Kidney (tissue), 14 donors: ENCODE measurements around the gene GPC5. TPM values are rescaled to one million over a fixed set of nuclear protein-coding genes. Genes with fewer than 3 reads are reported as not detected.

Source experiments
- DNase-seq, 5 donors: peaks; one replicate each; pipeline ENCODE4 v3.0.0-alpha.2; 2013 to 2020
- FAIRE-seq: peaks from 2 replicates; lab custom pipeline; 2012; peaks lifted over from hg19 to GRCh38; lab: Jason Lieb, UNC
- H3K27ac ChIP-seq, 2 donors: one replicate each; pipeline ENCODE4 v1.7.0; 2013; ENCODE audit warnings: low read depth in 2 of 2, low read length in 2 of 2, inconsistent platforms in 1 of 2
- H3K27me3 ChIP-seq: one replicate; pipeline ENCODE4 v1.7.1; 2013; ENCODE audit warnings: low read length, inconsistent platforms; ENCODE audit not compliant: control insufficient read depth, insufficient read depth
- H3K36me3 ChIP-seq, 3 donors: one replicate each; pipeline versions ENCODE4 v1.7.0 to v1.7.1; 2013; ENCODE audit warnings: low read length in 3 of 3, control low read depth in 1 of 3, inconsistent platforms in 1 of 3; ENCODE audit not compliant: insufficient read depth in 3 of 3, control insufficient read depth in 2 of 3
- H3K4me1 ChIP-seq, 3 donors: one replicate each; pipeline versions ENCODE4 v1.7.0 to v1.7.1; 2013; ENCODE audit warnings: low read length in 3 of 3, inconsistent platforms in 1 of 3, low read depth in 1 of 3; ENCODE audit not compliant: control insufficient read depth in 2 of 3, insufficient read depth in 2 of 3
- H3K4me3 ChIP-seq, 3 donors: one replicate each; pipeline versions ENCODE4 v1.7.0 to v1.8.1; 2013; ENCODE audit warnings: low read length in 3 of 3, control low read depth in 1 of 3, inconsistent platforms in 1 of 3
- H3K9ac ChIP-seq, 3 donors: one replicate each; pipeline versions ENCODE4 v1.7.0 to v1.7.1; 2013; ENCODE audit warnings: low read length in 3 of 3, control low read depth in 1 of 3, inconsistent platforms in 1 of 3
- H3K9me3 ChIP-seq, 3 donors: one replicate each; pipeline versions ENCODE4 v1.7.0 to v1.7.1; 2013; ENCODE audit warnings: low read length in 3 of 3, control low read depth in 1 of 3, inconsistent platforms in 1 of 3; ENCODE audit not compliant: control insufficient read depth in 2 of 3, insufficient read depth in 1 of 3
- intact Hi-C: fragments of 100-400 bp; cut with DNase I; formaldehyde crosslinking; loops from one replicate; pipeline ENCODE4 v1.11.1; 2022
- polyA plus RNA-seq: library from polyadenylated mRNA; stranded (reverse); fragments of 350-450 nt; fragmentation: Illumina TruSeq; extraction: RNeasy Lipid Tissue Mini Kit (QIAGEN cat#74804); gene quantifications from one replicate; pipeline ENCODE4 v1.2.3, GENCODE V29; 2014; ENCODE audit warnings: low read depth, low replicate concordance; ENCODE audit not compliant: insufficient read depth
- total RNA-seq: library from RNA; stranded (reverse); fragmentation: NEBNext Ultra II Directional; extraction: Animal tissue kit (Norgen Biotek cat#: 25700); gene quantifications from one replicate; pipeline ENCODE4 v1.2.1, GENCODE V29; 2021
- TF ChIP-seq, protein P1 (sequence below): IDR thresholded peaks from 3 replicates; pipeline ENCODE4 v1.5.1; 2012; ENCODE audit warnings: mild to moderate bottlenecking, moderate library complexity, borderline replicate concordance; ENCODE audit not compliant: insufficient read depth; ENCODE audit errors: extremely low read depth
- donor health status: control.
- donor health status: control.
- donor health status: control.
- donor health status: control.
- donor health status: control.
- donor health status: DM: yes; HTN: yes; CAD: no.
- donor health status: Normal renal cell carcinoma (clear cell type).

Gene GPC5
- total and polyA plus RNA-seq, 2 donors from 2014 or later, result 0.47 to 6.8 TPM

DNA sequence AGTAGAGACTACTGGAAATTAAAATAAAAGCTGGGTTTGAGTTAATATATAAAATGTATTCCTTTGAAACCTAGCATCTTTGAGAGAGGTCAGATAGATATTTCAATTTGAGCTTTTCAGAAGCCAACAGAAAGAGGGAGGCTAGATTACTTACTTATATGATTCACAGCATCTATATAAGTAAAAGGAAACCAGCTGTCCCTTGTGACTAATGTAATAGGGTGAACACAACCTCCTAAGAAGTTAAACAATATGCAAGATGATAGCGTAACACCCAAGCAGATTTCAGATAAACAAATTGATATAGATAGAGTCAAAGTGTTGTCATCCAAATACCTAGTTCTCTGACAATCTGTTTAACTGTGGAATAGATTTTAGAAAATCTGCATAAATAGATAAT lies 1434.7 kb downstream of the GPC5 start:
- no peaks in the 10 kb centered on the region for H3K4me1 ChIP-seq
- no peak overlapping the region for H3K4me3 ChIP-seq
- H3K27me3 ChIP-seq, result no peaks in the 10 kb centered on the region
- no peaks in the 10 kb centered on the region for H3K36me3 ChIP-seq
- no peak for FAIRE-seq
- intact Hi-C loops, result no loop called here
- peak in 1 of 5 donors; percentile 29 for DNase-seq
- H3K9me3 ChIP-seq, result no peaks in the 10 kb centered on the region
- no peak overlapping the region for H3K27ac ChIP-seq
- TF ChIP-seq, protein P1, sequence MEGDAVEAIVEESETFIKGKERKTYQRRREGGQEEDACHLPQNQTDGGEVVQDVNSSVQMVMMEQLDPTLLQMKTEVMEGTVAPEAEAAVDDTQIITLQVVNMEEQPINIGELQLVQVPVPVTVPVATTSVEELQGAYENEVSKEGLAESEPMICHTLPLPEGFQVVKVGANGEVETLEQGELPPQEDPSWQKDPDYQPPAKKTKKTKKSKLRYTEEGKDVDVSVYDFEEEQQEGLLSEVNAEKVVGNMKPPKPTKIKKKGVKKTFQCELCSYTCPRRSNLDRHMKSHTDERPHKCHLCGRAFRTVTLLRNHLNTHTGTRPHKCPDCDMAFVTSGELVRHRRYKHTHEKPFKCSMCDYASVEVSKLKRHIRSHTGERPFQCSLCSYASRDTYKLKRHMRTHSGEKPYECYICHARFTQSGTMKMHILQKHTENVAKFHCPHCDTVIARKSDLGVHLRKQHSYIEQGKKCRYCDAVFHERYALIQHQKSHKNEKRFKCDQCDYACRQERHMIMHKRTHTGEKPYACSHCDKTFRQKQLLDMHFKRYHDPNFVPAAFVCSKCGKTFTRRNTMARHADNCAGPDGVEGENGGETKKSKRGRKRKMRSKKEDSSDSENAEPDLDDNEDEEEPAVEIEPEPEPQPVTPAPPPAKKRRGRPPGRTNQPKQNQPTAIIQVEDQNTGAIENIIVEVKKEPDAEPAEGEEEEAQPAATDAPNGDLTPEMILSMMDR, result no peak
- no peak overlapping the region for H3K9ac ChIP-seq

GRCh38 chr13:92836171-92836570 lies 1437.8 kb downstream of the GPC5 start:
- intact Hi-C loops, result no loop called here
- peak; percentile 70 for FAIRE-seq
- Histone ChIP-seq H3K27ac (no peak overlapping the region), H3K9me3 (peaks cover 0 to 5% (median 0%) of the 10 kb centered on the region in 3 donors), H3K4me3 (no peak overlapping the region), H3K27me3 (no peaks in the 10 kb centered on the region), H3K9ac (no peak overlapping the region), H3K36me3 (no peaks in the 10 kb centered on the region), H3K4me1 (no peaks in the 10 kb centered on the region)
- no peak for DNase-seq
- TF ChIP-seq, protein P1, result no peak

DNA sequence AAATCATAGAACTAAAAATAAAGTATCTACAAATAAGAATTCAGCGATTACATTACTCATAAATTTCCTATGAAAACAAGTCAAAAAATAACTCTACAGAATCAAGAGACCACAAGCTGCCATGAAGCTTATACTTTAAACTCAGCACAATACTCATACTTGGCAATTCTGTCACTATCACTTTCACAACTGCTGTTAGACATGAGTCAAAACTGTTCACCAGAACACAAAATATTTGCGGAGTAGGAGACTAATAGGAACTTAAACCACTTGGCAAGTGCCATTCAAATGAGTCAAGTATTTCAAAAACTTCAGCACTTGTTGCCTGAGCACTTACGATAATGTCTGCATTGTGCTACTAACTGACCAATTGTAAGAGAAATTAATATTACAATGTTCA lies 1440.4 kb downstream of the GPC5 start:
- FAIRE-seq (no peak), DNase-seq (no peak)
- Histone ChIP-seq H3K4me1 (peaks cover 0 to 2% (median 0%) of the 10 kb centered on the region in 3 donors), H3K9ac (no peak overlapping the region), H3K9me3 (peaks cover 0 to 9% (median 0%) of the 10 kb centered on the region in 3 donors), H3K27ac (no peak overlapping the region), H3K36me3 (no peaks in the 10 kb centered on the region), H3K4me3 (no peak overlapping the region), H3K27me3 (no peaks in the 10 kb centered on the region)
- intact Hi-C loops, result no loop called here
- TF ChIP-seq, protein P1, result no peak

- H3K27me3 ChIP-seq, result no peaks in the 10 kb centered on the region
- peaks cover 0 to 2% (median 0%) of the 10 kb centered on the region in 3 donors for H3K4me1 ChIP-seq
- H3K9me3 ChIP-seq, result peaks cover 0 to 9% (median 0%) of the 10 kb centered on the region in 3 donors
- no peaks in the 10 kb centered on the region for H3K36me3 ChIP-seq
- DNase-seq, result no peak
- no peak overlapping the region for H3K9ac ChIP-seq
- no peak overlapping the region for H3K27ac ChIP-seq
- H3K4me3 ChIP-seq, result no peak overlapping the region
- no peak for FAIRE-seq
- intact Hi-C loops, result no loop called here
- TF ChIP-seq, protein P1, result no peak
Measured at GRCh38 chr13:92842145-92842544, 1443.7 kb downstream of the GPC5 start.
